ENCODE data around the gene ARSJ. TPM values are rescaled to one million over a fixed set of nuclear protein-coding genes. Genes with fewer than 3 reads are reported as not detected.

Gene ARSJ
- total RNA-seq, 2 experiments from 2014 or later = not detected

DNA sequence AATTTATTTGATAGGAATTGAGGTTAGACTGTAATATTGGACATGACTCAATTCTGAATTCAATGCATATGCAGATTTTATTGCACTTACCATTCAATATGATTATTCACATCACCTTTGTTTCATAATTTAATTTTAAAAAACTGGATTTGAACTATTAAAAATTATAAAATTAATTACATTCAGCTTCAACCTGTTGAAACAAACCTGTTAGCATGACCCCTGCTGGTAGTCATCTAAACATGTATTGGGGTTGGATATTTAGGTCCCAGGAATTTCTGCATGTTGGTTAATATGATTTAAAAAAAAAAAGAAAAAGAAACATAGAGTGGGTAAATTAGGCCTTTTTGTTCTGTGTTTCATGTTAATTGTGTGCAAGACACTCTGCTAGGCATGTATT is 85.9 kb downstream of the ARSJ start:
- Mint-ChIP-seq H3K27me3 (no peaks in the 10 kb centered on the region), H3K4me1 (ENCODE audit: low read depth) (peaks cover 15% of the 10 kb centered on the region), H3K4me3 (no peak overlapping the region), H3K27ac (no peak overlapping the region), H3K36me3 (ENCODE audit: low read depth) (no peaks in the 10 kb centered on the region), H3K9me3 (peaks cover 12% of the 10 kb centered on the region)
- TF ChIP-seq, protein P1, sequence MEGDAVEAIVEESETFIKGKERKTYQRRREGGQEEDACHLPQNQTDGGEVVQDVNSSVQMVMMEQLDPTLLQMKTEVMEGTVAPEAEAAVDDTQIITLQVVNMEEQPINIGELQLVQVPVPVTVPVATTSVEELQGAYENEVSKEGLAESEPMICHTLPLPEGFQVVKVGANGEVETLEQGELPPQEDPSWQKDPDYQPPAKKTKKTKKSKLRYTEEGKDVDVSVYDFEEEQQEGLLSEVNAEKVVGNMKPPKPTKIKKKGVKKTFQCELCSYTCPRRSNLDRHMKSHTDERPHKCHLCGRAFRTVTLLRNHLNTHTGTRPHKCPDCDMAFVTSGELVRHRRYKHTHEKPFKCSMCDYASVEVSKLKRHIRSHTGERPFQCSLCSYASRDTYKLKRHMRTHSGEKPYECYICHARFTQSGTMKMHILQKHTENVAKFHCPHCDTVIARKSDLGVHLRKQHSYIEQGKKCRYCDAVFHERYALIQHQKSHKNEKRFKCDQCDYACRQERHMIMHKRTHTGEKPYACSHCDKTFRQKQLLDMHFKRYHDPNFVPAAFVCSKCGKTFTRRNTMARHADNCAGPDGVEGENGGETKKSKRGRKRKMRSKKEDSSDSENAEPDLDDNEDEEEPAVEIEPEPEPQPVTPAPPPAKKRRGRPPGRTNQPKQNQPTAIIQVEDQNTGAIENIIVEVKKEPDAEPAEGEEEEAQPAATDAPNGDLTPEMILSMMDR (IDR thresholded peaks at IDR 0.05) = no peak
- POLR2A ChIA-PET = interaction anchor here (0.6 kb wide), 1 partner anchor 62 kb away, joined by 3 read pairs; no protein-coding TSS in a partner anchor
- no peak for DNase-seq
- intact Hi-C loops (cut with micrococcal nuclease) = no loop called here
- CTCF ChIA-PET = no interaction called here
- ATAC-seq = no peak

DNA sequence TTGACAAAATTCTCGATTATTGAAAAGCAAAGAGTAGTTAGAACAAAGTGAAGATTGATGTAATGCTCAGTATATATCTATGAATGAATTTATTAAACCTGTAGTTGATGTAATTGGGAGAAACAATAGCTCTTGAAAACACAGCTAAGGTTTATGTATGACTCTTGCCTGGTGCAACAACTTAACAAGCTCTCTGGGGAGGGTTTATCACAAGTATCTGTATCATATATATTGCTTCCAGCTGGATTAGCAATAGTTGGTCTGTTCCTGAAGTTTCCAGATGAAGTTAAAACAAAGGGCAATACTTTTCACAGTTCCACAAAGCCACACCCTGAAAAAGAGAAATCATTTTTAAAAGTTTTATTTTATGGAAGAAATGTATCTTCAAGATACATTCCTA is 91.4 kb downstream of the ARSJ start:
- Mint-ChIP-seq H3K4me1 (ENCODE audit: low read depth) (peaks cover under 1% of the 10 kb centered on the region), H3K27ac (no peak overlapping the region), H3K9me3 (peaks cover 15% of the 10 kb centered on the region), H3K27me3 (no peaks in the 10 kb centered on the region), H3K36me3 (ENCODE audit: low read depth) (no peaks in the 10 kb centered on the region), H3K4me3 (no peak overlapping the region)
- POLR2A ChIA-PET = no interaction called here
- no peak for ATAC-seq
- TF ChIP-seq, protein P1 (IDR thresholded peaks at IDR 0.05) = no peak
- no peak for DNase-seq
- intact Hi-C loops (cut with micrococcal nuclease) = no loop called here
- CTCF ChIA-PET = interaction anchor here (1.0 to 1.1 kb wide), 2 partner anchors 9 to 15 kb away, joined by 3 to 4 read pairs; no protein-coding TSS in a partner anchor

DNA sequence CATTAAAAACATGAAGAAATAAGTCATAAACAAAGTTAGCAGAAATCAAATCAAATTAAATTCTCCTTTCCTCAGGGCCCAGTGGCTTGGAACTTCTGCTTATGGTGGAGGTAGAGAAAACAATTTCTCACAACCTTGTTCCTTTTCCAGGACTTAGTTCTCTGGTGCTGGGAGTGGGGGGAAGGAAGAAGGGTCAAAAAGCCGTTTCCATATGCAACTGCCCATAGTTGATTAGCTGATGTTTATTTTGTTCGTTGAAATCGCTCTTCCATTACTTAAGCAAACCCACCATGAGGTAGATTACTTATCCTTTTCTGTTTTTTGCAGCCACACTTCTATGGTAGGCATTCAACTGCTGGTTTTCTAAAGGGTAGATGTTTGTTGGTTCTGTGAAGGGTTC is 94.2 kb downstream of the ARSJ start:
- H3K36me3 Mint-ChIP-seq (ENCODE audit: low read depth) = no peaks in the 10 kb centered on the region
- no peak overlapping the region for H3K4me3 Mint-ChIP-seq
- ATAC-seq (no peak), DNase-seq (no peak)
- H3K27ac Mint-ChIP-seq = no peak overlapping the region
- peaks cover 15% of the 10 kb centered on the region for H3K9me3 Mint-ChIP-seq
- H3K27me3 Mint-ChIP-seq = no peaks in the 10 kb centered on the region
- intact Hi-C loops (cut with micrococcal nuclease) = no loop called here
- TF ChIP-seq, protein P1 (IDR thresholded peaks at IDR 0.05) = no peak
- peaks cover 10% of the 10 kb centered on the region for H3K4me1 Mint-ChIP-seq (ENCODE audit: low read depth)
- CTCF ChIA-PET = no interaction called here
- POLR2A ChIA-PET = interaction anchor here (1.4 kb wide), 1 partner anchor 13 kb away, joined by 3 read pairs; no protein-coding TSS in a partner anchor

DNA sequence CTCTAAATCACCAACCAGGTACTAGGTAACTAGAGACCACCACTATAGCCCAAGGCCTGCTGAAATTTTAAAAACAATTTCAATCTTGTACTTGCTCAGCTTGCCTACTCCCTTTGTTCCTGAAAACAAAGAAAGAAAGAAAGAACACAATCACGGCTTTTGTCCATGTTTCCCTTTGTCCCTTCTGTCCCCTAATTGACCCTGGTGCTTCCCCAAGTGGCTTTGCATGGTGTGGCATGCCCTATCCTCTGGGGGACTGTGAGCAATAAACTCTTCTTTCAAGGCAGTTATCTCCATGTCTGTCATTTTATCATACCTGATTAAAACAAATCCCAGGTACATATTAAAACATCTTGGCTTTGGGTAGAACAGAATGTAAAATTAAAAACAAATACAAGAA is 94.8 kb downstream of the ARSJ start:
- ChIA-PET POLR2A (interaction anchor here (1.0 kb wide), 1 partner anchor 10 kb away, joined by 3 read pairs; no protein-coding TSS in a partner anchor), CTCF (interaction anchor here (1.2 kb wide), 1 partner anchor 186 kb away, joined by 3 read pairs; no protein-coding TSS in a partner anchor)
- intact Hi-C loops (cut with micrococcal nuclease) = no loop called here
- TF ChIP-seq, protein P1 (IDR thresholded peaks at IDR 0.05) = no peak
- Mint-ChIP-seq H3K4me1 (ENCODE audit: low read depth) (peaks cover 11% of the 10 kb centered on the region), H3K27ac (no peak overlapping the region), H3K27me3 (no peaks in the 10 kb centered on the region), H3K9me3 (peaks cover 9% of the 10 kb centered on the region), H3K36me3 (ENCODE audit: low read depth) (no peaks in the 10 kb centered on the region), H3K4me3 (no peak overlapping the region)
- no peak for ATAC-seq
- no peak for DNase-seq

DNA sequence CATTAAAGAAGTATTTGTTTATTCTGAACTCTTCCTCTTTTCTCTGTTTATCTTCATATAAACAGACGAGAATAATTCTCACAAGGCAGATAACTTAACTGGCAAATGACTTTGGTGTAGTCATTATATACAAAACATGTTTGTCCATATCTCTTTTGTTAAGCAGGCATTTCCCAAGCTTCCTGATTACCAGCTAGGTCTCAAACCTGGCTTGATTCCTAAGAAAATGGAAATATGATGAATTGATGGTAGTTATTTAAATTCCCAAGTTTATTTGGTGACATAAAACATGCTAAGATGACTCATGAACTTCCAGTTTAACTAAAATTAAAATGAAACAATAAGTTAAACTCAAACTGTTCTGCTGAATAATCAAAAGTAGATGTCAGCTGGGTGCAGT is 96.8 kb downstream of the ARSJ start:
- DNase-seq = no peak
- ChIA-PET CTCF (no interaction called here), POLR2A (no interaction called here)
- TF ChIP-seq, protein P1 (IDR thresholded peaks at IDR 0.05) = no peak
- no peaks in the 10 kb centered on the region for H3K27me3 Mint-ChIP-seq
- intact Hi-C loops (cut with micrococcal nuclease) = no loop called here
- peaks cover 9% of the 10 kb centered on the region for H3K9me3 Mint-ChIP-seq
- H3K36me3 Mint-ChIP-seq (ENCODE audit: low read depth) = no peaks in the 10 kb centered on the region
- no peak overlapping the region for H3K4me3 Mint-ChIP-seq
- ATAC-seq = no peak
- no peak overlapping the region for H3K27ac Mint-ChIP-seq
- peaks cover 16% of the 10 kb centered on the region for H3K4me1 Mint-ChIP-seq (ENCODE audit: low read depth)

All from activated CD8-positive, alpha-beta T cell treated with anti-CD3 and anti-CD28 coated beads for 36 hours (primary cell).